NB4 (cell line): Measurements from ENCODE around the gene ZNF746.
A peak's percentile ranks its signal among the peaks of the same experiment; 100 is the strongest.

Experiments
- DNase-seq: peaks from one replicate; pipeline ENCODE4 v3.0.0; 2010; ENCODE audit warnings: low read depth
- H3K4me3 ChIP-seq: one replicate; pipeline ENCODE4 v1.5.1; 2011; ENCODE audit warnings: mild to moderate bottlenecking, low read depth, low read length, moderate library complexity
- MYC ChIP-seq: IDR thresholded peaks from 2 replicates; pipeline ENCODE4 v1.6.1; 2011; ENCODE audit warnings: low read depth, low read length
- POLR2A ChIP-seq: IDR thresholded peaks from 2 replicates; pipeline ENCODE4 v1.6.1; 2011; ENCODE audit warnings: mild to moderate bottlenecking; ENCODE audit not compliant: insufficient read length; ENCODE audit errors: extremely low read depth
- TF ChIP-seq, protein P1 (sequence below): IDR thresholded peaks from one replicate; pipeline ENCODE4 v1.5.1; 2012; ENCODE audit warnings: low read depth, low read length
- TF ChIP-seq, protein P2 (sequence below): IDR thresholded peaks from 2 replicates; pipeline ENCODE4 v1.6.1; 2011; ENCODE audit warnings: low read depth, low read length

The ZNF746 gene

DNA sequence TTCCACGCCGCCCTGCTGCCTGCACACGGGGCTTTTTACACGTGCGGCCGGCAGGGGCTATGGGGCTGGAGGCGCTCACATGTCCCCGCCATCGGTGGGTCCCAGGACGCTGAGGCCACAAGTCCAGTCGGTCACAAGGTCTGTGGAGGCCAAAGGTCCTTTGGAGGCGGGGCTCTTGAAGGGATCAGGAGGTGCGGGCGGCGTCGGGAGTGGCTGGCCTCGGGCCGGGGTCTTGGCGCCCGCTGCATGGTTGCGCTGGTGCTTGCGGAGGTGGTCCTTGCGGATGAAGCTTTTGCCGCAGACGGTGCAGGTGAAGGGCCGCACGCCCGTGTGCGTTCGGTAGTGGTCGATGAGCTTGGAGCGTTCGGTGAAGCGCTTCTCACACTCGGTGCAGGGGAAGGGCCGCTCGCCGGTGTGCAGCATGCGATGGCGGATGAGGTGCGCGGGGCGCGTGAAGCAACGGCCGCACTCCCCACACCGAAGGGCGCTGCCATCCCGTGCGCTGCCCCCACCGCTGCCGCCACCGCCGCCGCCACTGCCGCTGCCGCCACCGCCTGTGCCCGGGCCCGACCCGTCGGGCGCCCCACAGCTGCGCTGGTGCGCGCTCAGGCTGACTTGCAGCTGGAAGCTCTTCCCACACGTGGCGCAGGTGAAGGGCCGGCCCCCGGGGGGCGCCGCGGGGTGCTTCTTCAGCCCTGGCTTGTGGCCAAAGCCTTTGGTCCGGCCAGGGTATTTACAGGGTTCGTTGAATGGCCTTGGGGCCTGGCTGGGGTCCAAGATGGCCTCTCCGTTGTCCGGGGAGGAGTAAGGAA, 23.1 kb downstream of the ZNF746 start:
- TF ChIP-seq, protein P1, sequence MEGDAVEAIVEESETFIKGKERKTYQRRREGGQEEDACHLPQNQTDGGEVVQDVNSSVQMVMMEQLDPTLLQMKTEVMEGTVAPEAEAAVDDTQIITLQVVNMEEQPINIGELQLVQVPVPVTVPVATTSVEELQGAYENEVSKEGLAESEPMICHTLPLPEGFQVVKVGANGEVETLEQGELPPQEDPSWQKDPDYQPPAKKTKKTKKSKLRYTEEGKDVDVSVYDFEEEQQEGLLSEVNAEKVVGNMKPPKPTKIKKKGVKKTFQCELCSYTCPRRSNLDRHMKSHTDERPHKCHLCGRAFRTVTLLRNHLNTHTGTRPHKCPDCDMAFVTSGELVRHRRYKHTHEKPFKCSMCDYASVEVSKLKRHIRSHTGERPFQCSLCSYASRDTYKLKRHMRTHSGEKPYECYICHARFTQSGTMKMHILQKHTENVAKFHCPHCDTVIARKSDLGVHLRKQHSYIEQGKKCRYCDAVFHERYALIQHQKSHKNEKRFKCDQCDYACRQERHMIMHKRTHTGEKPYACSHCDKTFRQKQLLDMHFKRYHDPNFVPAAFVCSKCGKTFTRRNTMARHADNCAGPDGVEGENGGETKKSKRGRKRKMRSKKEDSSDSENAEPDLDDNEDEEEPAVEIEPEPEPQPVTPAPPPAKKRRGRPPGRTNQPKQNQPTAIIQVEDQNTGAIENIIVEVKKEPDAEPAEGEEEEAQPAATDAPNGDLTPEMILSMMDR: peak; percentile 6
- no peak for TF ChIP-seq MYC
- TF ChIP-seq, protein P2, sequence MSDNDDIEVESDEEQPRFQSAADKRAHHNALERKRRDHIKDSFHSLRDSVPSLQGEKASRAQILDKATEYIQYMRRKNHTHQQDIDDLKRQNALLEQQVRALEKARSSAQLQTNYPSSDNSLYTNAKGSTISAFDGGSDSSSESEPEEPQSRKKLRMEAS: no peak
- H3K4me3 ChIP-seq: no peak overlapping the region
- no peak for DNase-seq

DNA sequence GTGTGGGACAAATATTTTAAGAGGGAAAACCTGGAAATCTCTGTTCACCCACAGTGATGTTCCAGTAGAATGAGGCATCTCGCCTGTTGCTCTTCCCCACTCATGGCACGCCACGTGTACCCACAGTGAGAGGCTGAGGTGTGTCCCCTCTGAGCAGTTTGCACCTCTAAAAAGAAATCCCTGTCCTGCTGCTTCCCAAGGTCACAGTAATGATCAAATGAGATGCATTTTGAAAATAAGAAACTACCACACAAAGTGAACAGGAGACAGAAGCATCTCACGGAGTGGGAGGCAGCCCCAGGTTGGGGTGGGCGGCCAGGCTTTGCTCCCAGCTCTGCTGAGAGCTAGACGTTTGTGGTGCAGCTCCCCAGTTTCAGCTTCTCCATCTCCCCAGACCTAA, 24.4 kb downstream of the ZNF746 start:
- DNase-seq: no peak
- TF ChIP-seq, protein P2: no peak
- TF ChIP-seq, protein P1: no peak
- TF ChIP-seq POLR2A (no peak), MYC (no peak)
- no peak overlapping the region for H3K4me3 ChIP-seq

DNA sequence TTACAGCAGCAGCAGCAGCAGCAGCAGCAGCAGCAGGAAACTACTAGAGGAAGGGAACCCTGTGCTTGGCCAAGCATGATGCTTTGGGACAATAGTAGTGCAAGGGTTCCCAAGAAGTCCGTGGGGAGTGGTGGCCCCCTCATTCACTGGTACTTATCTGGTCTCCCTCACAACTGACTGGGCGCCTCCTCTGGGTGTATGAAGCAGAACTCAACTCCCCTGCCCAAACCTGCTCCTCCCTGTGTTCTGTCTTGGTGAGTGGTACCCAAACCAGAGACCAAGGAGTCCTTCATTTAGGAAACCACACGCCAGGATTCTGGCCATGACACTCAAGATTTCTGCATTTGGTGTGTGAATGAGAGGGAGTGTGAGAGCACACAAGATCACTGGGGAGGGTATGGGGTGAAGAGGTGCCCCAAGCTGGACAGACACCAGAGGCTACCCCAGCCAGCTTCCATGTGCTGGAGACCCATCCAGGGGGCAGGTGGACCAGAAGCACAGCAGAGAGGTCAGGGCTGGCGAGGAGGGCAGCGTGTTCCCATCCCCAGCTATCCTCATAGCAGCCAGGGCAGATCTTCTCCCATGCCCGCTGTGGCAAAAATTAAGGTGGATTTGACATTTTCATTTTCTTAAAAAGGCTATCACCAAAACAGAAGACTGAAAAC, 26.2 kb downstream of the ZNF746 start:
- no peak for DNase-seq
- TF ChIP-seq POLR2A (no peak), MYC (no peak)
- TF ChIP-seq, protein P1: no peak
- TF ChIP-seq, protein P2: no peak

DNA sequence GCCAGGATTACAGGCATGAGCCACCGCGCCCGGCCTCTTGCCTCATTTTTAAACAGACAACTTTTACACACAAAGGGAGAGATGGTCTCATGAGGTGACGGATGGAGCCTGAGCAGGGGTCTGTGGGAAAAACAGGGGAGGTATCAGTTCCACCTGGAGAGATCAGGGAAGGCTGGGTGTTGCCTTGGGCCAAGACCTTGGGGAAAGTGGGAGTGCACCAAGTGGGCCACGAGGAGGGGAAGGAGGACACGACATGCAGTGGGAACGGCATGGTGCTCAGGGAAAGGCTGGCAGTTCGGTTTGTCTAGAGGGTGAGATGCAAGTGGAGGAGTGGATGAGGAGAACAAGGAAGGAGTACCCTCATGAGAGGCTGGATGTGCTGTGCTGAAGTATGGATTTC, 27.8 kb downstream of the ZNF746 start:
- no peak overlapping the region for H3K4me3 ChIP-seq
- DNase-seq: no peak
- TF ChIP-seq, protein P1: no peak
- TF ChIP-seq POLR2A (no peak), MYC (no peak)
- TF ChIP-seq, protein P2: no peak

More for the DNA sequence above, 26.2 kb downstream of the ZNF746 start:
- H3K4me3 ChIP-seq: no peak overlapping the region

DNA sequence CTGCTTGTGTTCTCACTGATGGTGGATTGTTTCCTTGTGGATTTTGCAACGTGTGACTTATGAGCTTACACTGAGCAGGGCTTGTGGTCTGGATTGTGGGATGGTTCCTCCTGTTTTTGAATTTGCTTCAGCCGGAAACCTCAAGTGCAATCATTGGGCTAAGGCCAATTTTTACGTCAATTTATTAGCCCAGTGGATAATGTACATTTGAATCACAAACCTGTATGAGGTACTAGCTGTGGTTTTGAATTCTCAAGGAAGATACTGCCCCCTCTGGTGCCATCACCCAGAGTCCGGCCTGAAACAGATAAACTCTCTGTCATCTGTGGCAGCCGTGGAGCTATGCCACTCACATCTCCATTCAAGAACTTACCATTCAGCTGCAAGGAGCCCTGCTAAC, 29.4 kb downstream of the ZNF746 start:
- peak; percentile 62 for DNase-seq
- TF ChIP-seq POLR2A (no peak), MYC (no peak)
- TF ChIP-seq, protein P1: no peak
- TF ChIP-seq, protein P2: no peak
- H3K4me3 ChIP-seq: no peak overlapping the region
